Measurements from ENCODE around the gene MAP1LC3B.
"Not testable (repeated sequence)": the region's sequence is repeated elsewhere in the genome, so short reads cannot be mapped to it uniquely, and the experiment has no call there.

MAP1LC3B gene

DNA sequence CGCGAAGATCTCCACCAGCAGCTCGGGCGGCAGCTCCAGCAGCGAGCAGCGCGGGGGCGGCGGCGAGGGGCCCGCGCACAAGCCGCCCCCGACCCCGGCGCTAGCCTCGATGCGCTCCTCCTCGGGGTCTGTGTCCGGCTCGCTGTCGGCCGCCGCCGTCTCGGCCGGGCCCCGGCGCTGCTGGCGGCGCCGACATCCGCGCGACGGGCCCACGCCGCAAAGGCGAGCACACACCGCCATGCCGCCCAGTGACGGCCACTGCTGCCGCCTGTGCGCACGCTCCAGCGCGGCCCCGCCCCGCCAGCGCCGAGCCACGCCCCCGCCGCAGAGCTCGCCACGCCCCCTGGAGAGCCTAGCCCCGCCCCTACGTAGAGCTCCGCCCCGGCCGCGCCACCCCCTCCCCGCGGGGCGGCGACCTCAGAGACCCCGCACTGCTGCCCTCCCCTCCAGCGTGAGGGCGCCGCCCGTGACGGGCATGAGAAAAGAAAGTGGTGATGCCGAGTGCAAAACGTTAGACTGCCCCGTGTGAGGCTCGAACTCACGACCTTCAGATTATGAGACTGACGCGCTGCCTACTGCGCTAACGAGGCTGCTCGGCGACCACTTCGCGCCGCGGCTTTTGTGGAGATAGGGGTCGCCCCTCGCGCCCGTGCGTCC lies 8.5 kb upstream of the MAP1LC3B start, which contains the start of gene FBXO31:
Gene FBXO31, minus strand, starts transcription at position 272 of the 657 bp plus-strand sequence. Its CDS starts 32 bp downstream, at position 240.
- peak; percentile 84 to 86 for DNase-seq

DNA sequence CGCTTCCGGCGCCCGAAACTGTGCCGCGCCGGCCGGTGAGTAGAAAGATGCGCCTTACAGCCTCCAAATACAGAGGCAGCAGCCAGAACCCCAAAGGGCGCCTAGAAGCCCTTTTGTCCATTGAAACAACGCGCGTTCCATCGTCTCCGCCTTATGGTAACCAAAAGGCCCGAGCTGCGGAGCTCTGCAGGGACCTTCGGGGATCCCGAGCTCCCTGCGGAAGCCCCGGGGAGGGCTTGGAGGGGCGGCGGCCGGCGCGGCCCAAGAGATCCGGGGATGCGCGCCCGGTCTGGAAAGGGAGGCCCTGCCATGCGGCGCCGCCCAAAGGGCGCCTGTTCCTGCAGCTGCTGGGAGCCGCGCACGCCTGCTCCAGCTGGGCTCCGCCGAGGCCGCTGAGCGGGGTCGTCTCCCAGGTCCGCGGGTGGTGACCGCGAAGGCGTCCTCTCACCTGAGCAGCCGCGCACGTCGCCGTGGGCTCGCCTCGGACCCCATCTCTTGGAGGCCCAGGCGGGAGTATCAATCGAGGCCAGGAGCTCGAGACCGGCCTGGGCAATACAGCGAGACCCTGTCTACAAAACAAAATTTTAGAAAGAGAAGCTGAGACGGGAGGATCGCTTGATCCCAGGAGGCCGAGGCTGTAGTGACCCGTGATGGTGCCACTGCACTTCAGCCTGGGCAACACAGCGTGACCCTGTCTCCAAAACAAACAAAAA lies 7.8 kb upstream of the MAP1LC3B start:
- no peak for DNase-seq

DNA sequence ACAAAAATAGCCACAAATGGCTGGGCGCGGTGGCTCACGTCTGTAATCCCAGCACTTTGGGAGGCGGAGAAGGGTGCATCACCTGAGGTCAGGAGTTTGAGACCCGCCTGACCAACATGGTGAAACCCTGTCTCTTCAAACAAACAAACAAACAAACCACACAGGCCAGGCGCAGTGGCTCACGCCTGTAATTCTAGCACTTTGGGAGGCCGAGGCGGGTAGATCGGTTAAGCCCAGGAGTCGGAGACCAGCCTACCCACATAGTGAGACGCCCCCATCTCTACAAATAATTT lies 7.3 kb upstream of the MAP1LC3B start:
- DNase-seq: not testable (repeated sequence)

DNA sequence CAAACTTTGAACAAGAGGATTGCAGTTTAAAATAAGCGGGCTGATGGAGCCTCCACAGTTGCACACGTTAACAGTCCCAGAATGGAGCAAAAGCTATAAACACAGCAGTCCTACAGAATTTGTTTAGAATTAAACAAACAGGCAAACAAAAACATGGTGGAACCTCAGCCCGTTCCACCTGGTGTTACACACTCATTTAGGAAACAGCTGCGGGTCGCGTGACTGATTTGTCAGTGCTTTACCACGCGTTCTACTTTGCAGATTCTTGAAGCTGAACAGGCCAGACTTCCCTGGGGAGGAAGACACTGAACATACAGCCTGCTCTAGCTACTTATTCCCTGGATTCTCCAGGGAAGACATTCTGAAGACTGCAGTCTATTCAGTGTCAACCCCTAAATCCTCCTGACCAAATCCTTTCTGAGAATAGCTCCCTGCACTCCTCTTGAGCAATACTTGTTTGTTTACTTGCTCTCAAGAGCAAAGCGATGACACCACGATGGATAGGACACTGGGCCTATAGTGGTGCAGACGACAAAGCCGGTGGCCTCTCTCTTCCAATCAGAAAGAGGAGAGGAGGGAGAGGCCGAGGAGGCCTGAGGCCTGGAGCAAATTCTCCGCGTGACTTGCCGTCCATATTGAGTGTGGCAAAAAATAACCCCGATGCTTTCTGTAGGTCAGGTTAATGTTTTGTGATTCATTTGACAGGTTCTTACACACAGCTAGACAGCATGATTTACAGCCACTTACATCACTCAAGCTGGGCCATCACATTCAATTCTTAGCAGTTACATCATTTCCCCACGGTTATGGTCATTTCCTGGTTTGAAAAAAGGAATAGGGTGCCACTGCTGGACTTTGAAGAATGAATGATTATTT lies 4.0 kb upstream of the MAP1LC3B start:
- DNase-seq: peak; percentile 82 to 83

DNA sequence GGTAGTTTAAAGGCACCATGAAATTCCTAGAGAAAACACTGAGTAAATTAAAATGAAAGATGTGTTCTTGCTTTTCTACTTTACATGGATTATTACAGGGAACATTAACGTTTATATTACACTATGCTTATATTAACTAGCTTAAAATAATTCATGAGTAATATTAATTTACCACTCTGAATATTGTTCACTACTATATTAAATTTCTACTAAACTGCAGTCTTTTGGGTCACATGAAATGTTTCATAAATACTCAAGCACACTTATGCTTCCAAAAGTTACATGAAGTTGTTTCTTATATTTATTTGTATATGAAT lies 3.4 kb upstream of the MAP1LC3B start:
- DNase-seq: no peak

DNA sequence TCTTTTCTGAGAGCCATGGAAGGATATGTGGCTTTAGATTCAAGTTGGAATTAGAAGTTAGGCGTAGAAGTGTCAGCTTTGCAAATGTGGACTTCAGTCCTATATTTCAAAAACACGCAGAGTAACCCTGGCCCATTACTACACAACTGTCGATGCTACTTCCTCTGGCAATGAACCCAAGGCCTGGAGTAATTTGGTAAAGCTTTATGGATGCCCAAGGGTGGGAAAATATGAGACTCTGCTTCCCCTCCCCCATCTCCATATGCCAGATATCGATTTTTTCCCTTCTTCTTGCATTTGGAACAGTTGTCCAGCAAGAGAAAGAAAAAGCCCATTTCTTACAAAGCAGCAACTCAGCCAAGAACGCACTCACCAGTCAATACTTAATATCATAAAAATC lies 2.9 kb upstream of the MAP1LC3B start:
- DNase-seq: no peak

DNA sequence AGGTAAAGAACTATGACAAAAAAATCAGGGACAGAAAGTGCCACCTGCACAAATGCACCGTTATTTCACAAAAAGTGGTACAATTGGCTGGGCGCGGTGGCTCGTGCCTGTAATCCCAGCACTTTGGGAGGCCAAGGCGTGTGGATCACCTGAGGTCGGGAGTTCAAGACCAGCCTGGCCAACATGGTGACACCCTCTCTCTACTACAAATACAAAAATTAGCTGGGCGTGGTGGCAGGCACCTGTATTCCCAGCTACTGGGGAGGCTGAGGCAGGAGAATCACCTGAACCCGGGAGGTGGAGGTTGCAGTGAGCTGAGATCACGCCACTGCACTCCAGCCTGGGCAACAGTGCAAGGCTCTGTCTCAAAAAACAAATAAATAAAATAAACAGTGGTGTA lies 2.2 kb upstream of the MAP1LC3B start:
- DNase-seq: not testable (repeated sequence)

DNA sequence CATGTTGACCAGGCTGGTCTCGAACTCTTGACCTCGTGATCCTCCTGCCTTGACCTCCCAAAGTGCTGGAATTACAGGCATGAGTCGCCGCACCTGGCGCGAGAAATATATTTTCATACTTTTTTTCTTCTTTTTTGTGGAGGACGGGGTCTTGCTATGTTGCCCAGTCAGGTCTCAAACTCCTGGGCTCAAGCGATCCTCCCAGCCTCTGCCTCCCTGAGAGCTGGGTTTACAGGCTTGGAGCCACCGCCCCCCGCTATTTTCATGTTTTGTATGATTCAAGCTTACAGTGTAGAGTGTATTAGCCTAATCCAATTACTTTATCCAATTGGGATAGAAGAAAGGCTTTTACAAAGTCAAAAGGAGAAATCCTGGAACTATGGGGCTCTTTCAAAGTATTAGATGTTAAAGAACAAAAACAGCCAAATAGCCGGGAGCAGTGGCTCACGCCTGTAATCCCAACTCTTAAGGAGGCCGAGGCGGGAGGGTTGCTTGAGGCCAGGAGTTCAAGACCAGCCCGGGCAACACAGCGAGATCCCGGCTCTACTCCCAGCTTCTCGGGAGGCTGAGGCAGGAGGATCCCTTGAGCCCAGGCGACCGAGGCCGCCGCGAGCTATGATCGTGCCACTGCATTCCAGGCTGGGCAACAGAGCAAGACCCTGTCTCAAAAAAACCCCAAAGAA lies 1.4 kb upstream of the MAP1LC3B start:
- DNase-seq: no peak

DNA sequence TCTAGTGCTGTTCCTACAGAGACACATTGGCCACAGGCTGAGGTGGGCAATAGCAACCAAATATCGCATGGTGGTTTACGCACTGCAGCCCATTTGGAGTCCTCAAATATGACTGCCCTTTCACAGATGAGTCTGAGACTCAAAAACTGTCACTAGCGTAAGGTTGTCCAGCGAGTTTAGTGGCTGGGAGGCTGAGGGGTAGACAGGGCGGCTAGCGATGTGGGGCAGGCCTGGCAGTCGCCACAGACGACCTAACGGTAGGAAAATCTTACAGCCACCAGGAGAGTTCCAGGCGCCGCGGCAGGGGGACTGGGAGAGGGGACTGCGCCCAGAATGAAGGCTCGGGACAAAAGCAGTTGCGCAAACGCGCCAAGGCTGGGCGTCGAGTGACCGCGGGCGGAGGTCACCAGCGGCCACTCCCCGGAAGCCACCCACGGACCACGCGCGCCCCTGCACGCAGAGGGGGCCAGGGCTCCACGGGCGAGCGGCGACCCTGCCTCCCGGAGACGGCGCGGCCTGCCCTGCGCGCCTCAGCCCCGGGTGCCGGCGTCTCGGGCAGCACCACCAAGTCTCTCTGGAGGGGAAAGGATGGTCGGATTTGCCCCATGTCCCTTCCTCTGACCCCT lies 699 bp upstream of the MAP1LC3B start:
- DNase-seq: no peak

DNA sequence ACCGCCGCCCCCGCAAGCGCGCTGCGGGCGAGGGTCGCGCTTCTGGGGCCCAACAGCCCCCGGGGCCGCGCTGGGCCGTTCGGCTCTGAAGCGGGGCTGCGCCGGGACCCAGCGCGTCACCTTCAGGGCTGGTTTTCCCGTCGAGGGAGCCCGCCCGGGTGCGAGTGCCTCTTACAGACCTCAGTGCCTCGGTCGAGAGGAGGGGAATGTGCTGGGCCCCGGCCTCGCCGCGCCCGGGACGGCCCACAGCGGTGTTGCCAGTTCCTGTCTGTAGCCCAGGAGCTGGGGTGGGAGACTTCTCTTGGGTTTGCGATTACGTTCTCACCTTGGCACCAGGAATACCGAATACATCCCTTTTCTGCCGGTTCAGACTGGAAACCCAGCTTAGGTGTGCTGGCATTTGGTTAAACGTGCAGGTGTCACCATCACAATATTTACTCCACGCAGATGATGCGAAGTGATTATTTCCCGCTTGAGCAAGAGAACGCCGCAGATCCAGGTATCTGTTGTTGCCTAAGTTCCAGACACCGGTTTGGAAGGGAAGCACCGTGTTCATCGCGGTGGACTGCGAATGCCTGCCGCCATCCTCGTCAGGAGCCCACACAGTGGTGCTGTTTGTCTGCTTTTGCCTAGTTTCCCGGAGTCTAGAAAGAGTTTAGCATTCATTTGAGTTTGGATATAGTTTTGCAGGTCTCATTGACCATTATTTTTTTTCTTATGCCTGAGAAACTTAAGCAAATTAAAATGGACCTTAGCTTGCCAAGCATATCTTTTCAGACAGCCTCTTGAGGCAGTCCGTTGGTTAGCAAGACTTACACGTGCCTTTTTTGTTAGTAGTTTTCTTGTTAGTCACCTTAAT lies 914 bp downstream of the MAP1LC3B start:
- DNase-seq: peak; percentile 21 to 25

DNA sequence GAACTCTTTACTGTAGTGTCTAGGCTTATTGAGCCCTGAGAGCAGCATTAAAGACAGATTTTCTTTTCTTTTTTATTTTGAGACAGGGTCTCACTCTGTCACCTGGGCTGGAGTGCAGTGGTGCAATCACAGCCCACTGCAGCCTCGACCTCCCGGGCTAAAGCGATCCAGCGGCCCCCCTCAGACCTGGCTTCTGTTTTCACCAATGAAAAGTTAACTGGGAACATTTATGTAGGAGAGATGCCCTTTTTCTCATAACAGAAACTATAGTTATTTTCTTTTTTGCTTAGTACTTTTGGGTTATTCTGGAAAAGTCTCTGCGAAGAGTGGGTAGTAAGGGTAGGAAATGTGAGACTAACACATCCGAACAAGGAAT lies 1.5 kb downstream of the MAP1LC3B start:
- no peak for DNase-seq

DNA sequence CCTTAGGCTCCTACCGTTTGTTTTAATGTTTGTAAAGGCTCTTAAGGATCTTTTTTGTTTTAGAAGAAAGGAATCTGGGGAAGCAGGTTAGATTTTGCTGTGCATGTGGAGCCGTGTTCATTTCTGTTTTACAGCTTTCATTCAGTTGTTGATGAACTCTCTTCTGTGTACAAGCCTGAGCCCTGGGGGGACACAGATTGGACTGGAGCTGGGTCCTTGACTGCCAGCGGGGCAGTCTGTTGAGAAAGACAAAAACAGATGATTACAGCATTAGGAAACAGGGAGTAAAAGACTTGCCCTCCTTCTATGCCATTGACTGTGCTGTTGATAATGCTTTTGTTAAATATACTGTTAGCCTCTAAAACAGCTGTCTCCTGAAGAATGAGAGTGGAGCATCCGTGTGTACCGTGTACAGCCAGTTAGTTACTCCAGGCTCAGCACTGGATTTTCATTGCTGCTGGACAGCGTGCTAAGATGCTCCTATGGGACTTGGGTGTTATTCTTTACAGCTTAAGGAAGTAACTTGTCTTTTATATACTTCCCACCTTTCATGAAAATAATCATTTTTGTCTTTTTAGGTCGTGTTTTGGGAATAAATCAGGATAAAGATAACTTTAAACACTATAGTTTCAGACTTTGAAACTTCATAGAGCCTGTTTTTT lies 3.2 kb downstream of the MAP1LC3B start:
- DNase-seq: no peak

DNA sequence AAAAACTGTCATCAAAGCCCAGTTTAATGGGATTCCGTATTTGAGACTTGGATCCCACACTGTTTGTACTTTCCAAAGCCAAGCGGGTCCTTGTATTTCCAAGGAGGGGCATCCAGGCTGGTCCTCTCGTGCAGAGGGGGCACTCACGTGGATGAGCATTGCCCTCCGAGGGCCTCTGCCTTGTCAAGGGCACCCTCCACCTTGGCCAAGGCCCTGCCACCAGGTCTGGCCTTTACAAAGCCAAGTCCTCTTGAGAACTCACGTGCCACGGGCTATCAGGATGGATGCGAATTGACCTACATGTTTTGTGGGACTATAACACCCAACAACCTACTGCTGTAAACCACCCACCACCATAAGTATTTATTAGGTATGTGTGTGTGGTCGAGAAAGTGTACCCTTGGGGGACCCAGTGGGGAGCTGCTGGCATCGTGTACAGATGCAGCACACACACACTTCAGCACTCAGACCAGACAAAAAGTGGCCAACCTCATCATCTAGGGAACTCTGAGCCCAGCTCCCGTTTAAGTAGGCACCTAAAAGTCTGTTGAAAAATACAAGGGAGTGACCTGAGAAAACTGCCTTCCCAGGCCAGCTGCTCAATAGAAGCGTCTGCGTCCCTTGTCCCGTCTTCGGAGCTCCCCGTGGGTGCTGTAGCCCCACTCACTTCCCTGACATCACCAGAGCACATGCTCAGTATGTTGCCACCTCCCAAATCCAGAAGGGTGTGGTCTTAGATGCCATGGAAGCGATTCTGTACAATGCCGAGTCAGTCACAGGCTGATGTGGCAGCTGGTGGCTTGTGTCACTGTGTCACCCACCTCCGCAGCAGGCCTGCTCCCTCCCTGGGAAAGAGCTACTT lies 12.9 kb downstream of the MAP1LC3B start:
- DNase-seq: no peak

DNA sequence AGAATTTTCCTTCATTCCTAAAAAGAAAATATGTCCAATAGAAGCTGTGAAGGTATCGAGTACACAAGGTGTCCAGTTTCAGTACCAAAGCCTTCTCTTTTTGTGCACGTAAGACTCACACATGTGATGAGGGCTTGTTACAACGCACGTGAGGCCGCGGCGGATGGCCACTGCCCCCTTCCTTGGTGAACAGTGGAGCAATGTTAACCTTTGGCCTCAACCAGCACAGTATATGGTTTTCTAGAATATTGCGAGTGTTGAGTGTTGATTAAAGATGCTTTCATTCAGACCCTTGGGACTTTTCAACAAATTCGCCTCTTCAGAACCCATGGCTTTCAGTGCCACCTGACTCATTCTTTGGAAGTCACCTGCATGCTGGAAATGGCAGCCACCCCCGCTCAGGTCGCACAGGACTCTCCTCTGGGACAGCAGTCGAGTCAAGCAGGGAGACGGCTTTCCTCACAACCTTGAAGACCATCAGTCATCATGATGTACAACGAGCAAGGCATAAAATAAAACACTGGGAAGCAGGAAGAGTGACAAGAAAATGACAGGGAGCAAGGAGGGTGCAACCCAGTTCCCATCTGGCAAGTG lies 14.5 kb downstream of the MAP1LC3B start:
- DNase-seq: no peak

DNA sequence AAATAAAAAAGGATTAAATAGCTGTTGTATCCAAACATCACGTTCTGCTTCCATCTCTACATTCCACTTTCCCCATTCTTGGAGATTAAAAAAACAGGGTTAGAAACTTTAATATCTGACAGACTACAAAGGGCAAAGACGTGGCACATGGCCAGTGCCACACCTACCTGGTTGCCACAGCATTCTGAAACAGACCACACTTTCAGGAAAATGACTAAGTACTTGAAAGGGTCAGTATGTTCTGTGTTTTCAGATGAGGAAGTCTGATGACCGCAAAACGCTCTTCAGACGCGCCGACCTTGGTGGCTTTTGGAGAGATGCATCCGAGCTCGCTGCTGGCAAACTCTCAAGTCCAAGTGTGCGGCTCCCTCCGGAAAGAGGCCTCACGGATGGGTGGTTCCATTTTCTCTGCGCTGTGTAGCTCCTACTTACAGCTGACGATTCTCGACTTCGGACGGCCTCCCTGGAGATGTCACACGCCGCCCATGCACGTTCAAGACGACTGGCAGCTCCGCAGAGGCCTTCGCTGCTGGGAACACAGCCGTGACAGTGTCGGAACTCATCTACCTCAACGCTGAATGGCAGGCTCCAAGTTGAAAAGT lies 15.5 kb downstream of the MAP1LC3B start:
- DNase-seq: no peak

DNA sequence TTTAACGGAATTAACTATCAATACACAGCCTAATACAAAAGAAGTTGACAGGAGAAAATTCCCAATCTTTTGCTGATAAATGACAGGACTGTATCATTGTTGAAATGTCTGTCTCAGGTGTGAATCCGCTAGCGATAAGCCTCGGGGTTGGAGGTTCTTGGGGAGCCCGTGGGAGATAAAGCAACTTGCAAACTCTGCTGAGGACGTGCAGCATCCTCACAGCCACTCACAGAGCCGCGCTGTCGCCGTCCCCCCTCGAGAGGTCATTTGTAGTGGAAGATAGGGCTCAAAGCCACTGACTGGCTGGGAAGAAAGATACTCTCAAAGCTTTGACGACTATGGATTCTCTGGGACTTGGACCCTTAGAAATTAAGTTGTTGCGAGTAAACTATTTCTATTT lies 17.0 kb downstream of the MAP1LC3B start:
- no peak for DNase-seq

DNA sequence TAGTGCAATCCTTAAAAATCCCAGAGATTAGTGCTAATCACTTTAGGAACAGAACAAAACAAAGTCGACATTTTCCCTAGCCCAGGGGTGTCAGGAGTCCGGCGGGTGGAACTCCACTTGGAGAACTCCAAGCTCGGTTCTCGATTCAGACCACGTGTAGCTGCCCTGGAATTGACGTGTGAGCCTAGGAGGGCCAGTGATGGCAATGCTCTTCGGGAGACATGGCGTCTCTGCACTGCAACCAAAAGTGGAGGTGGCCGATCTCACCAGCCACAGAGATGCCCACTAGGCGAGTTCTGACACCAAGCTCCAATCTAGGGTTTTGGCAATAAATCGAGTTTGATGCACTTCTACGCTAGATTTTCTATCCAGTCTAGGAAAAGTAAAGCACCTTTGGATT lies 17.6 kb downstream of the MAP1LC3B start:
- DNase-seq: no peak

DNA sequence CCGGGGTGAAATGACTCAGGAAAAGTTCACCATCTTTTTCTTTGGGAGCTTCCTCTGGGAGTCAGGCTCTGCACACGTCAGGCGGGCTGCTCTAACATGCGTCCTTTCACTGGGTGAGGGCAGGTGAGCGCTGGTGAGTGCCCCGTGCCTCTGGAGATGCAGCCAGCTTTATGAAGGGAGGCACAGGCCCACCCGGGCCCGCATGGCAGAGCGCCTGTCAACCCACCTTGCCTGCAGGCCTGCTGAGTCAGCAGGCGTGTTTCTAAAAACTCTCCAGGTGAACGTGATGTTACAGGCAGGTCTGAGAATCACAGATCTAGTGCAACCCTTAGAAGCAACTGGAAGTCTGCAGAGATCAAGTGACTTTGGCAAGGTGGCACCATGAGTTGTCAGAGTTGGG lies 18.4 kb downstream of the MAP1LC3B start:
- no peak for DNase-seq

DNA sequence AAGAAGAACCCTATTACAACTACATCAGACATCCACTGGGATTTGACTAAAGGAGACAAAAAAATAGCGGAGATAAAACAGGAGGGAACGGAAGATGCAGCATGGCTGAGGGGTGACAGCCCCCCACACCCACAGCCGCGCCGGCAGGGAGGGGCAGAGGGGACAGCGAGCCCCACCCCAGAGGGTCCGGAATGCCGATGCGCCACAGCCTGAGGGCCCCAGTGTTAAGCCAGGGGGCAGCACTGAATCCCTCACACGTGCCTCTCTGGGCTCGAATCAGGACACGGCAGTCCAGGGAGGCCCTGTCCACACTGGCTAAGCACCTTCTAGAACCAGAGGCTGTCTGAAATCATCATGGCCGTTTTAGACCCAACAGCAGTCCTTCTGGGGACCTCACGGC lies 18.8 kb downstream of the MAP1LC3B start:
- DNase-seq: no peak

Data from activated CD4-positive, alpha-beta T cell treated with anti-CD3 and anti-CD28 coated beads, Interleukin-2, amount 50 U/mL, for 4 hours (primary cell).